GM12864 (cell line): ENCODE data around the gene VENTX.
A peak's percentile ranks its signal among the peaks of the same experiment; 100 is the strongest.

Source experiments
- DNase-seq: peaks from one replicate; pipeline ENCODE4 v3.0.0-alpha.2; 2011; ENCODE audit warnings: low read depth
- H3K4me3 ChIP-seq: 2 replicates; pipeline ENCODE4 v1.5.1; 2011; ENCODE audit warnings: mild to moderate bottlenecking, low read depth, low read length, control low read depth
- CTCF ChIP-seq: IDR thresholded peaks from 2 replicates; pipeline ENCODE4 v1.5.1; 2011; ENCODE audit warnings: low read depth, mild to moderate bottlenecking, moderate library complexity, low read length, control low read depth, inconsistent platforms; ENCODE audit errors: missing control alignments

Gene VENTX

GRCh38 chr10:133258818-133259601, 21.4 kb downstream of the VENTX start:
- DNase-seq: no peak
- H3K4me3 ChIP-seq: no peak overlapping the region
- TF ChIP-seq CTCF: no peak

- TF ChIP-seq CTCF: no peak
- no peak for DNase-seq
- no peak overlapping the region for H3K4me3 ChIP-seq
These were observed 21.9 kb downstream of the VENTX start for GRCh38 chr10:133259602-133259989.

- H3K4me3 ChIP-seq: peak overlapping the region; percentile 66
- no peak for DNase-seq
- no peak for TF ChIP-seq CTCF
These were observed 23.5 kb downstream of the VENTX start for GRCh38 chr10:133260895-133261725.

GRCh38 chr10:133261726-133262325, 24.2 kb downstream of the VENTX start:
- DNase-seq: no peak
- no peak for TF ChIP-seq CTCF
- H3K4me3 ChIP-seq: peak overlapping the region; percentile 66

- DNase-seq: no peak
- H3K4me3 ChIP-seq: no peak overlapping the region
- TF ChIP-seq CTCF: no peak
These were observed 25.0 kb downstream of the VENTX start for GRCh38 chr10:133262696-133263095.

GRCh38 chr10:133263674-133264073, 26.0 kb downstream of the VENTX start:
- TF ChIP-seq CTCF: no peak
- H3K4me3 ChIP-seq: no peak overlapping the region
- DNase-seq: no peak
